A549 (cell line): Measurements from ENCODE around the gene CHIT1. TPM values are rescaled to one million over a fixed set of nuclear protein-coding genes. Genes with fewer than 3 reads are reported as not detected.

Source experiments
- ATAC-seq, 2 experiments: fragments of 200-7000 bp in 1 of 2; fragments of >200 bp in 1 of 2; cut with Nextera tagmentation in 1 of 2; cut with Tn5 transposase in 1 of 2; 3 replicates each; pipeline versions ENCODE4 v1.8.0 to v1.9.1; 2018 to 2020; ENCODE audit warnings: mild to moderate bottlenecking in 1 of 2, moderate library complexity in 1 of 2
- CTCF ChIA-PET: fragments of 300-600 bp; sonication (Branson Sonifier 250); formaldehyde crosslinking; extraction: SDS; loops from one replicate; lab custom pipeline; 2021; ENCODE audit warnings: antibody characterized with exemption, inconsistent platforms; lab: Yijun Ruan, JAX
- POLR2A ChIA-PET: fragments of 350-600 bp; formaldehyde crosslinking; extraction: SDS; loops from one replicate; lab custom pipeline; 2021; ENCODE audit warnings: antibody characterized with exemption, inconsistent platforms; lab: Yijun Ruan, JAX
- DNase-seq, 2 experiments: peaks; one replicate each; pipeline versions ENCODE4 v3.0.0 to v3.0.0-alpha.2; 2011 to 2016; ENCODE audit warnings: low read depth in 1 of 2, low spot score in 1 of 2
- FAIRE-seq: peaks from 2 replicates; lab custom pipeline; 2011; peaks lifted over from hg19 to GRCh38; lab: Jason Lieb, UNC
- H3K27ac ChIP-seq, 2 experiments: fragments of >200 bp; sonication (Bioruptor Twin); formaldehyde crosslinking; 3 replicates each; pipeline ENCODE4 v1.5.1; 2016 to 2017
- H3K4me1 ChIP-seq: fragments of >200 bp; sonication (Bioruptor Twin); formaldehyde crosslinking; 3 replicates; pipeline ENCODE4 v1.6.1; 2016
- H3K4me2 ChIP-seq: fragments of >200 bp; sonication (Bioruptor Twin); formaldehyde crosslinking; 3 replicates; pipeline ENCODE4 v1.6.1; 2016
- H3K4me3 ChIP-seq: fragments of >200 bp; sonication (Bioruptor Twin); formaldehyde crosslinking; 3 replicates; pipeline ENCODE4 v1.5.1; 2016
- H3K9me3 ChIP-seq: fragments of >200 bp; sonication (Bioruptor Twin); formaldehyde crosslinking; 3 replicates; pipeline ENCODE4 v1.6.1; 2016
- ATOH8 ChIP-seq: fragments of 250-450 bp; sonication (Bioruptor Pico); IDR thresholded peaks from 2 replicates; pipeline ENCODE4 v1.5.0; 2020; ENCODE audit warnings: low read depth, mild to moderate bottlenecking, moderate library complexity
- CBX2 ChIP-seq: fragments of 200-600 bp; sonication (generic); IDR thresholded peaks from 2 replicates; pipeline ENCODE4 v1.6.1; 2016; ENCODE audit warnings: low read depth, mild to moderate bottlenecking, borderline replicate concordance
- CBX8 ChIP-seq: fragments of 200-600 bp; sonication (generic); IDR thresholded peaks from 2 replicates; pipeline ENCODE4 v1.6.1; 2016
- EHF ChIP-seq: fragments of 250-450 bp; sonication (Bioruptor Pico); IDR thresholded peaks from 2 replicates; pipeline ENCODE4 v1.5.0; 2020; ENCODE audit warnings: mild to moderate bottlenecking
- ELK1 ChIP-seq: fragments of 150-350 bp; IDR thresholded peaks from 2 replicates; pipeline ENCODE4 v1.6.1; 2014; ENCODE audit warnings: low read depth, mild to moderate bottlenecking, low read length
- ESRRA ChIP-seq: fragments of 150-350 bp; IDR thresholded peaks from 2 replicates; pipeline ENCODE4 v1.6.1; 2014; ENCODE audit warnings: mild to moderate bottlenecking, low read length, borderline replicate concordance
- FOSB ChIP-seq: fragments of 250-450 bp; sonication (Bioruptor Pico); IDR thresholded peaks from 2 replicates; pipeline ENCODE4 v1.5.0; 2020; ENCODE audit warnings: mild to moderate bottlenecking, moderate library complexity
- FOSL2 ChIP-seq, 2 experiments: fragments of 450-650 bp in 1 of 2; fragments of >200 bp in 1 of 2; sonication (Bioruptor Twin) in 1 of 2; formaldehyde crosslinking; IDR thresholded peaks; 2 replicates each; pipeline versions ENCODE4 v1.5.0 to v1.6.1; 2016 to 2020; ENCODE audit warnings: mild to moderate bottlenecking in 1 of 2, moderate library complexity in 1 of 2
- HMGXB4 ChIP-seq: fragments of 250-450 bp; sonication (Bioruptor Pico); IDR thresholded peaks from 2 replicates; pipeline ENCODE4 v1.5.0; 2021; ENCODE audit warnings: mild to moderate bottlenecking, moderate library complexity, borderline replicate concordance
- HOXA7 ChIP-seq: fragments of 250-450 bp; sonication (Bioruptor Pico); IDR thresholded peaks from 2 replicates; pipeline ENCODE4 v1.5.0; 2020; ENCODE audit warnings: mild to moderate bottlenecking, moderate library complexity
- HOXB13 ChIP-seq: fragments of 250-450 bp; sonication (Bioruptor Pico); IDR thresholded peaks from 2 replicates; pipeline ENCODE4 v1.5.0; 2020; ENCODE audit warnings: low read depth, mild to moderate bottlenecking, moderate library complexity
- HOXB5 ChIP-seq: fragments of 250-450 bp; sonication (Bioruptor Pico); IDR thresholded peaks from 2 replicates; pipeline ENCODE4 v1.5.0; 2020; ENCODE audit warnings: mild to moderate bottlenecking, moderate library complexity
- MAX ChIP-seq: IDR thresholded peaks from 2 replicates; pipeline ENCODE4 v1.6.1; 2012
- PHF8 ChIP-seq: fragments of 200-600 bp; sonication (generic); IDR thresholded peaks from 2 replicates; pipeline ENCODE4 v1.6.1; 2016; ENCODE audit warnings: low read depth, mild to moderate bottlenecking, antibody characterized with exemption, moderate library complexity, borderline replicate concordance
- RCOR1 ChIP-seq: fragments of 150-350 bp; IDR thresholded peaks from 2 replicates; pipeline ENCODE4 v1.6.1; 2014; ENCODE audit warnings: antibody characterized with exemption, low read length, low read depth
- REST ChIP-seq: fragments of 200-600 bp; sonication (generic); IDR thresholded peaks from 2 replicates; pipeline ENCODE4 v1.6.1; 2016; ENCODE audit warnings: antibody characterized with exemption, mild to moderate bottlenecking, moderate library complexity
- SMC3 ChIP-seq: fragments of >200 bp; sonication (Bioruptor Twin); formaldehyde crosslinking; IDR thresholded peaks from 3 replicates; pipeline ENCODE4 v1.6.1; 2018; ENCODE audit warnings: inconsistent platforms
- SREBF2 ChIP-seq: fragments of 450-650 bp; IDR thresholded peaks from 2 replicates; pipeline ENCODE4 v1.6.1; 2014; ENCODE audit warnings: mild to moderate bottlenecking, moderate library complexity
- TFCP2L1 ChIP-seq: fragments of 250-450 bp; sonication (Bioruptor Pico); IDR thresholded peaks from 2 replicates; pipeline ENCODE4 v1.5.0; 2021; ENCODE audit warnings: mild to moderate bottlenecking
- USF2 ChIP-seq: fragments of 450-650 bp; IDR thresholded peaks from 2 replicates; pipeline ENCODE4 v1.6.1; 2014; ENCODE audit warnings: antibody characterized with exemption
- ZC3H11A ChIP-seq: fragments of 450-650 bp; IDR thresholded peaks from 2 replicates; pipeline ENCODE4 v1.6.1; 2014; ENCODE audit warnings: antibody characterized with exemption, mild to moderate bottlenecking
- ZFP36 ChIP-seq: fragments of 450-650 bp; IDR thresholded peaks from 2 replicates; pipeline ENCODE4 v1.6.1; 2014; ENCODE audit warnings: borderline replicate concordance; ENCODE audit not compliant: partially characterized antibody
- ZSCAN20 ChIP-seq: fragments of 250-450 bp; sonication (Bioruptor Pico); IDR thresholded peaks from 2 replicates; pipeline ENCODE4 v1.8.0; 2022; ENCODE audit warnings: mild to moderate bottlenecking, moderate library complexity
- WGBS: methylation state at CpG from one replicate; pipeline ENCODE4 v1.1.6; 2017; ENCODE audit errors: missing lambda C conversion rate; 5-methylcytosine and 5-hydroxymethylcytosine counted together
- polyA plus RNA-seq, 4 experiments: library from polyadenylated mRNA; depleted of rRNA in 3 of 4; stranded (reverse); fragments of >200 nt; fragmentation: RNase III in 1 of 4; extraction: RNeasy Plus Mini Kit Qiagen cat#74134 plus additional on column Dnase treatment in 1 of 4; gene quantifications; 2 replicates in 3 of 4; 3 replicates in 1 of 4; pipeline ENCODE4 v1.2.3, GENCODE V29; 2011 to 2017

The CHIT1 gene
- polyA plus RNA-seq, 2 of the 4 experiments (the other 2 are of a cell fraction), result not detected

GRCh38 chr1:203185061-203185461 lies 44.4 kb downstream of the CHIT1 start:
- 86% methylated on average over 10 of the region's 10 CpGs for WGBS
- DNase-seq (no peak), ATAC-seq (no peak), FAIRE-seq (no peak)
- ChIA-PET POLR2A (no interaction called here), CTCF (interaction anchor here (1.3 to 3.6 kb wide), 5 partner anchors 13 to 145 kb away, joined by 3 to 15 read pairs (median 8); no protein-coding TSS in a partner anchor)
- no peak overlapping the region for H3K27ac ChIP-seq
- no peaks in the 10 kb centered on the region for H3K4me1 ChIP-seq
- no peak overlapping the region for H3K4me2 ChIP-seq
- no peaks in the 10 kb centered on the region for H3K9me3 ChIP-seq
- no peak overlapping the region for H3K4me3 ChIP-seq
- TF ChIP-seq REST (no peak), HOXB13 (CRISPR knock-in tag) (no peak), HOXB5 (CRISPR knock-in tag) (no peak), ATOH8 (CRISPR knock-in tag) (no peak), TFCP2L1 (CRISPR knock-in tag) (no peak), ELK1 (no peak), CBX8 (no peak), HMGXB4 (no peak), RCOR1 (no peak), ZFP36 (no peak), ZSCAN20 (no peak), PHF8 (no peak), EHF (CRISPR knock-in tag) (no peak), SMC3 (no peak), SREBF2 (no peak), ESRRA (no peak), ZC3H11A (no peak), CBX2 (no peak)
- TF ChIP-seq, all 56 proteins: peak for 0

GRCh38 chr1:203184467-203184866 lies 45.0 kb downstream of the CHIT1 start:
- ATAC-seq (no peak), DNase-seq (no peak), FAIRE-seq (no peak)
- Histone ChIP-seq H3K4me3 (no peak overlapping the region), H3K9me3 (no peaks in the 10 kb centered on the region), H3K4me1 (no peaks in the 10 kb centered on the region), H3K27ac (no peak overlapping the region), H3K4me2 (no peak overlapping the region)
- 81% methylated on average over 3 of the region's 4 CpGs for WGBS
- ChIA-PET POLR2A (no interaction called here), CTCF (interaction anchor here (1.1 to 3.6 kb wide), 6 partner anchors 9 to 145 kb away, joined by 3 to 15 read pairs (median 4); partner anchors contain the start of gene MYBPH)
- TF ChIP-seq USF2 (no peak), ELK1 (no peak), HOXA7 (no peak), FOSL2 (IDR thresholded peaks at IDR 0.05) (no peak), FOSL2 (CRISPR knock-in tag; IDR thresholded peaks at IDR 0.05) (no peak), FOSB (no peak), ZSCAN20 (no peak), MAX (no peak), PHF8 (no peak)
